NCI-H524 (cell line): ENCODE data around the gene RABGAP1.

Experiments
- DNase-seq, 2 experiments: peaks; one replicate each; lab custom pipeline; 2025; lab: John Stamatoyannopoulos, UW

The RABGAP1 gene

GRCh38 chr9:122944960-122945888, 4.4 kb downstream of the RABGAP1 start:
- DNase-seq: no peak

- no peak for DNase-seq
These were observed 5.7 kb downstream of the RABGAP1 start for GRCh38 chr9:122946461-122947005.

GRCh38 chr9:122948313-122948712, 7.5 kb downstream of the RABGAP1 start:
- no peak for DNase-seq

- no peak for DNase-seq
These were observed 8.9 kb downstream of the RABGAP1 start for GRCh38 chr9:122949696-122950095.

- DNase-seq: no peak
These were observed 9.4 kb downstream of the RABGAP1 start for GRCh38 chr9:122950263-122950662.

- no peak for DNase-seq
These were observed 10.2 kb downstream of the RABGAP1 start for GRCh38 chr9:122951056-122951455.

GRCh38 chr9:122954253-122954691, 13.5 kb downstream of the RABGAP1 start:
- no peak for DNase-seq

GRCh38 chr9:122955961-122956360, 15.1 kb downstream of the RABGAP1 start:
- no peak for DNase-seq

GRCh38 chr9:122961139-122961538, 20.3 kb downstream of the RABGAP1 start:
- DNase-seq: no peak

GRCh38 chr9:122975196-122975595, 34.4 kb downstream of the RABGAP1 start:
- DNase-seq: no peak

- no peak for DNase-seq
These were observed 37.8 kb downstream of the RABGAP1 start for GRCh38 chr9:122978601-122979000.

GRCh38 chr9:122986010-122986409, 45.2 kb downstream of the RABGAP1 start:
- DNase-seq: no peak

- no peak for DNase-seq
These were observed 47.3 kb downstream of the RABGAP1 start for GRCh38 chr9:122988141-122988540.

GRCh38 chr9:122988920-122989621, 48.3 kb downstream of the RABGAP1 start:
- DNase-seq: no peak

GRCh38 chr9:122991370-122991830, 50.6 kb downstream of the RABGAP1 start:
- peak in 1 of 2 experiments; percentile 30 for DNase-seq

GRCh38 chr9:122996586-122996985, 55.8 kb downstream of the RABGAP1 start:
- DNase-seq: no peak

- DNase-seq: no peak
These were observed 57.6 kb downstream of the RABGAP1 start for GRCh38 chr9:122998448-122998847.

GRCh38 chr9:123000371-123001068, 59.7 kb downstream of the RABGAP1 start:
- no peak for DNase-seq

GRCh38 chr9:123002754-123003153, 61.9 kb downstream of the RABGAP1 start:
- DNase-seq: no peak

- DNase-seq: no peak
These were observed 62.6 kb downstream of the RABGAP1 start for GRCh38 chr9:123003466-123003865.

GRCh38 chr9:123005964-123006363, 65.1 kb downstream of the RABGAP1 start:
- DNase-seq: no peak

- no peak for DNase-seq
These were observed 66.4 kb downstream of the RABGAP1 start for GRCh38 chr9:123007269-123007668.
